22Rv1 (cell line): ENCODE measurements around the gene EIF4G2.

Experiments
- CTCF ChIP-seq: fragments of 450-650 bp; IDR thresholded peaks from 2 replicates; pipeline ENCODE4 v1.5.1; 2017; ENCODE audit warnings: mild to moderate bottlenecking
- ZFX ChIP-seq: fragments of 450-650 bp; IDR thresholded peaks from 2 replicates; pipeline ENCODE4 v1.6.1; 2017; ENCODE audit warnings: antibody characterized with exemption, borderline replicate concordance

DNA sequence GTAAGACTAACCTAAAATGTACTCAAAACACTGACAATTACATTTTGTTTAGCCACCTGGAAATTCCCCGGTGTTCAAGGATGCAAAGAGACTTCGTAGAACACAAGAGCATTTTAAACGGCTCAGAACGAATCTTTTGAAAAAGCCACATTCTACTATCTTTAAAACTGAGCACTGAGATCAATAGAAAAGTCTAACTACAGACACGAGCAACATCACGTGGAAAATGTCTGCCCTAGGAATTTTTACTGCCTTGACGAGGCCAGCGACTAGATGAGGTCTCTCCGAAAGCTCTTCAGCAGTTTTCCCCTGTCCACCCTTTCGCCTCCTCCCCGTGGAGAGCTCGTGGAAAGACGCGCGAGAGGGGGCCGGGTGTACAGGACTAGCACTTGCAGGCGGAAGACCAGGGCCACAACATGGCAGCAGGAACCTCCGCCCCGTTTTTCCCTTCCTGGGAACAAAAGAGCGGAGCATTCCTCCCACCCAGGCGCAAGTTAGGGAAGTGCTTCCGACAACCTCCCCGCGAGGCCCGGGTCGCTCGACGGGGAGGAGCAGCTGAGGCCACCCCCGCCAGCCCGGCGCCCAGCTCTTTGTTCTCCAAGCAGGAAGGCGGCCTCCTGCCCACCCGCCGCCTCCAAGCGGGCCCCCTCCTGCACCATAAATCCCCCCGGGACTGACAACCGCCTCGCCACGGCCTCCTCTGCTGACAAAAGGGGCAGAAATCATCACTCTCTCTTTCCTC, 1.1 kb downstream of the EIF4G2 start:
- TF ChIP-seq CTCF (no peak), ZFX (no peak)
